ENCODE results near the gene CSE1L.

CSE1L gene

DNA sequence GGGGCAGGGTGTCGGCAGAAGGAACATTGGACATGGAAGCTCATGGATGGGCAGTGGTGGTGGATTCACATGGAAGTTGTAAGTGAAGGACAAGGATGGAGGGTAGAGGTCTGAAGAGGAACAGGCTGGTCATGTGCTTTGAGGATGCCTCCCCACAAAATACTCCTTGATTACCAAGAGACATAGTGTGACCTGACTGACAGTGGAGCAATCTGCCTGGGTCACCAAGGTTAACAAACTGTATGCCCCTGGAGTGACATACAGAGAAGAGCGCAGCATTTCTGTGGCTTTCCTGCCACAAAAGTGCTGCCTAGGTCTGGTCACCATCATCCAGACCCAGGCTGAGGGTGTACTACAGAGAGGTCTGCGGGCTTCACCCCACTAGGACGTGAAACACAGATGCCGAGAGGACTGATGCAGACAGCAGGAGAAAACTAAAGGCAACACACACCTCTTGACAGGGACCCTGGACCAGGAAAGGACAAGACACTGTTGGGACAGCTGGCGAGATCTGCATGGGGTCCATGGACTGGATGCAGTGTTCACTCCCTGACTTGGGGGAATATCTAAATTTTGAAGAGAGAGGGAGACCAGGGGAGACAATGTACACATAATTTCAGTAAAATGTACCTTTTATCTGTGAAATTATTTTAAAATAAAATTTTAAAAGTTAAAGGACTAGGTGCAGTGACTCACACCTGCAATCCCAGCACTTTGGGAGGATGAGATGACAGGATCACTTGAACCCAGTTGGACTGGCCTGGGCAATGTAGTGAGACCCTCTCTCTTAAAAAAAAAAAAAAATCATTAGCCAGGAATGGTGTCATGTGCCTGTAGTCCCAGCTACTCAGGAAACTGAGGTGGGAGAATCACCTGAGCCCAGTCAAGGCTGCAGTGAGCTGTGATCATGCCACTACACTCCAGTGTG is 64.9 kb downstream of the CSE1L start:
- TF ChIP-seq, protein P1, sequence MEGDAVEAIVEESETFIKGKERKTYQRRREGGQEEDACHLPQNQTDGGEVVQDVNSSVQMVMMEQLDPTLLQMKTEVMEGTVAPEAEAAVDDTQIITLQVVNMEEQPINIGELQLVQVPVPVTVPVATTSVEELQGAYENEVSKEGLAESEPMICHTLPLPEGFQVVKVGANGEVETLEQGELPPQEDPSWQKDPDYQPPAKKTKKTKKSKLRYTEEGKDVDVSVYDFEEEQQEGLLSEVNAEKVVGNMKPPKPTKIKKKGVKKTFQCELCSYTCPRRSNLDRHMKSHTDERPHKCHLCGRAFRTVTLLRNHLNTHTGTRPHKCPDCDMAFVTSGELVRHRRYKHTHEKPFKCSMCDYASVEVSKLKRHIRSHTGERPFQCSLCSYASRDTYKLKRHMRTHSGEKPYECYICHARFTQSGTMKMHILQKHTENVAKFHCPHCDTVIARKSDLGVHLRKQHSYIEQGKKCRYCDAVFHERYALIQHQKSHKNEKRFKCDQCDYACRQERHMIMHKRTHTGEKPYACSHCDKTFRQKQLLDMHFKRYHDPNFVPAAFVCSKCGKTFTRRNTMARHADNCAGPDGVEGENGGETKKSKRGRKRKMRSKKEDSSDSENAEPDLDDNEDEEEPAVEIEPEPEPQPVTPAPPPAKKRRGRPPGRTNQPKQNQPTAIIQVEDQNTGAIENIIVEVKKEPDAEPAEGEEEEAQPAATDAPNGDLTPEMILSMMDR (IDR thresholded peaks at IDR 0.05; ENCODE audit: insufficient read depth, low read length, poor library complexity, severe bottlenecking): no peak
- Histone ChIP-seq H3K36me3 (ENCODE audit: control insufficient read depth, insufficient read depth, low read length) (peaks cover 8% of the 10 kb centered on the region), H3K4me3 (replicated peaks; ENCODE audit: low read depth, low read length) (no peak overlapping the region), H3K27me3 (replicated peaks; ENCODE audit: control insufficient read depth, insufficient read depth, low read length) (no peaks in the 10 kb centered on the region)
- DNase-seq (ENCODE audit: extremely low read depth, insufficient read length): no peak

DNA sequence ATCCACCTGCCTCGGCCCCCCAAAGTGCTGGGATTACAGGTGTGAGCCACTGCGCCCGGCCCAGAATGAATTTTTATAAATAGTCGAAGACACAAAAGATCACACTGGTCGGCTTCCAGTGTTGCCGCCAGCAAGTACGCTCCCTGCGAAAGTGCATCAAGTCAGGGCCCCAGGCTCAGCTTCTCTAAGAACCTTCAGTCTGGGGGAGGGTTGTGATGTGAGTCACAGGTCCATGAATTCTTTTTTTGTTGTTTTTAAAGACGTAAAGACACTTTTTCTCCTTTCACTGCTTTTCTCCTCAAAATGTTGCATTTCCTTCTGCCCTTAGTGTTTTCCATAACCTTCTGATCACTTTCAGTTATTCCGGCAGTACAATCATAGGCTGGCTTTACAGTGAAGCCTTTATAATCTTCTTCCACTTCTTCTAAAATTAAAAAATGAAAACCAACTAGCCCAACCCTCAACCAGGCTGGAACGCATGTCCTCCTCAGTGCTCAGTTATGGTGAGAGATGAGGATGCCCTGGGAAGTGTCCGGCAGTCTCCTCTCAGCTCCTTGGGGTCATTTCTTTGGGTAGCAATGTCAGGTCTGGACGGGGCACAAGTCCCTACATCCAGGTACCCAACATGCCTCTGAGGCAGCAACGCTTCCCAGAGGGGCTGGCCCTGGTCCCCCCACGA is 66.6 kb downstream of the CSE1L start:
- no peak for DNase-seq (ENCODE audit: extremely low read depth, insufficient read length)
- TF ChIP-seq, protein P1 (IDR thresholded peaks at IDR 0.05; ENCODE audit: insufficient read depth, low read length, poor library complexity, severe bottlenecking): no peak
- no peak overlapping the region for H3K4me3 ChIP-seq (replicated peaks; ENCODE audit: low read depth, low read length)
- H3K27me3 ChIP-seq (replicated peaks; ENCODE audit: control insufficient read depth, insufficient read depth, low read length): no peaks in the 10 kb centered on the region
- H3K36me3 ChIP-seq (ENCODE audit: control insufficient read depth, insufficient read depth, low read length): peaks cover 16% of the 10 kb centered on the region

DNA sequence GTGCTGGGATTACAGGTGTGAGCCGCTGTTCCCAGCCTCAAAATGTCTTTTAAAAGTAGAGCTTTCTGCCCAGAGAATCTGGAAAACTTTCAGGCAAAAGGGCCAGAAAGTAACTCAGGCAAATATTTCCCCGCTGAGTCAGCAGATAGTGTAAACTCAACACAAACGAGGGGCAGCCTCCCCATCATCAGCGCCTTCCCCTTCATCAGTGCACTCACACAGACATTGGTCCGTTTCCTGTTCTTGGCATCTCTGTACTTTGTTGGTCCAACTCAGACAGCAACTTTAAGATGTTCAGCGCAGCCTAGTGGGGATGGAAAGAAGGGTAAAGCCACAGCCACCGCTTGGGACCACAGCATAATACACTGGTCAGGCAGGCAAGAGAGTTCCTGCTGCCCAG is 69.5 kb downstream of the CSE1L start:
- Histone ChIP-seq H3K27me3 (replicated peaks; ENCODE audit: control insufficient read depth, insufficient read depth, low read length) (no peaks in the 10 kb centered on the region), H3K36me3 (ENCODE audit: control insufficient read depth, insufficient read depth, low read length) (peaks cover 35% of the 10 kb centered on the region), H3K4me3 (replicated peaks; ENCODE audit: low read depth, low read length) (no peak overlapping the region)
- TF ChIP-seq, protein P1 (IDR thresholded peaks at IDR 0.05; ENCODE audit: insufficient read depth, low read length, poor library complexity, severe bottlenecking): no peak
- no peak for DNase-seq (ENCODE audit: extremely low read depth, insufficient read length)

DNA sequence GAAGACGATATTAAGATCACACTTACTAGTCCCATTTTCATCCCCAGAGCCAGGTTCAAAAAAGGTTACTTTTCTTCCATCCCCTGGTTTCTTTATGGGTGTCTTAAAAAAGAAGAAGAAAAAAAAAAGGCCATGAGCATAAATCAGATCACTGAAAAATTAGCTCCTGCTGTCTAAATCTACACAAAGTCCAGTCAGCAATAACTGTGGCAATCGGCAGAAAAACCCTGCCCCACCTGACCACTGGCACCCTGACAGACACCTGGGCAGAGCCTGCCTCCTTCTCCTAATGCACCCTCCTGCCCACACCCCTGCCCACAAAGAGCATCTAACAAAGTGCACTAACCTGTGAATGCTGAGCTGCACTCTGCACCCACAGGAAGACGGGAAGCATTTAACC is 72.2 kb downstream of the CSE1L start:
- H3K4me3 ChIP-seq (replicated peaks; ENCODE audit: low read depth, low read length): no peak overlapping the region
- DNase-seq (ENCODE audit: extremely low read depth, insufficient read length): no peak
- H3K36me3 ChIP-seq (ENCODE audit: control insufficient read depth, insufficient read depth, low read length): peaks cover 37% of the 10 kb centered on the region
- no peaks in the 10 kb centered on the region for H3K27me3 ChIP-seq (replicated peaks; ENCODE audit: control insufficient read depth, insufficient read depth, low read length)
- TF ChIP-seq, protein P1 (IDR thresholded peaks at IDR 0.05; ENCODE audit: insufficient read depth, low read length, poor library complexity, severe bottlenecking): no peak

DNA sequence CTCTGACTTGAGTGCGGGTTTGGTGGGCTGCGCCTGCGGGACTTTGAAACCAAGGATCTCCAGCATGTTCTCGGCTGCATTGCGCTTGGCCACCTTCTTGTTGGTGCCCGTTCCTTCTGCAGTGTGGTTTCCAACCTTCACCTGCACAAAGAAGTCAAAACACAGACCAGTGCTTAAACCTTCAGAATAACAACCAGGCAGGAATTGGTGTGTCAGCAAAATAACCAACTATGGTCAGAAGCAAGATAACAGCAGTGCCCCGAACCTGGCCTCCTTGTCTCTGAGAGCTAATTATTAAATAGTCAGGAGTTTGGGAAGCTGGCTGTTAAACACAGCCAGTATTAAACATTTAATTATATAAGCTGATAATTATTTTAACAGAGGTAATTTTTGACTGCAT is 73.9 kb downstream of the CSE1L start:
- H3K4me3 ChIP-seq (replicated peaks; ENCODE audit: low read depth, low read length): no peak overlapping the region
- TF ChIP-seq, protein P1 (IDR thresholded peaks at IDR 0.05; ENCODE audit: insufficient read depth, low read length, poor library complexity, severe bottlenecking): no peak
- no peak for DNase-seq (ENCODE audit: extremely low read depth, insufficient read length)
- peaks cover 42% of the 10 kb centered on the region for H3K36me3 ChIP-seq (ENCODE audit: control insufficient read depth, insufficient read depth, low read length)
- no peaks in the 10 kb centered on the region for H3K27me3 ChIP-seq (replicated peaks; ENCODE audit: control insufficient read depth, insufficient read depth, low read length)

All from GM06990 (cell line).